DND-41 (cell line): Measurements from ENCODE around the gene PRKRA.

Experiments
- CTCF ChIP-seq: IDR thresholded peaks from 2 replicates; pipeline ENCODE4 v1.5.1; 2012; ENCODE audit warnings: borderline replicate concordance, low read length, moderate library complexity, mild to moderate bottlenecking; ENCODE audit not compliant: poor library complexity, severe bottlenecking; ENCODE audit errors: extremely low read depth
- EZH2 ChIP-seq: IDR thresholded peaks from 3 replicates; pipeline ENCODE4 v1.6.1; 2012; ENCODE audit warnings: borderline replicate concordance, low read depth, mild to moderate bottlenecking, moderate library complexity, low read length, inconsistent platforms; ENCODE audit not compliant: severe bottlenecking

DNA sequence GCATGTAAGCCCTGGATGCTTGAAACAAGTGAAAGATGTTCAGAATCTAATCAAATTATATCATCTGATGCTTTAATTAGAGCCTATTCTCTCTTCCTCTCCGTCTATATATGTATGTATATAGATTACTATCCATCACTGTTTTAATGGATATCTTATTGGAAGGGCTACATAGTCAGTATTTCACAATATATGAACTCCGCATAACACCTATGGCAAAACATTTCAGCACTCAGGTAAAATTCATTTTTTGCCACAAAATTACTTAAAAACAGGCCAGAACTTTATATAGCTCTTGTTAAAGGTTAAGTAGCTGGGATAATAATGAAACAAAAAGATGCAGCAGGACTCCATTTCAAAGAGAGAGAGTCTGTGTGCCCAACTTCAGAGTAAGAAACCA lies 1.4 kb upstream of the PRKRA start:
- TF ChIP-seq CTCF (no peak), EZH2 (no peak)
